Measurements from ENCODE around the gene PHTF1. TPM values are rescaled to one million over a fixed set of nuclear protein-coding genes. Genes with fewer than 3 reads are reported as not detected.
A peak's percentile ranks its signal among the peaks of the same experiment; 100 is the strongest.

PHTF1 gene
- total RNA-seq, 1 donor from 2014 or later, result 39.8 TPM

DNA sequence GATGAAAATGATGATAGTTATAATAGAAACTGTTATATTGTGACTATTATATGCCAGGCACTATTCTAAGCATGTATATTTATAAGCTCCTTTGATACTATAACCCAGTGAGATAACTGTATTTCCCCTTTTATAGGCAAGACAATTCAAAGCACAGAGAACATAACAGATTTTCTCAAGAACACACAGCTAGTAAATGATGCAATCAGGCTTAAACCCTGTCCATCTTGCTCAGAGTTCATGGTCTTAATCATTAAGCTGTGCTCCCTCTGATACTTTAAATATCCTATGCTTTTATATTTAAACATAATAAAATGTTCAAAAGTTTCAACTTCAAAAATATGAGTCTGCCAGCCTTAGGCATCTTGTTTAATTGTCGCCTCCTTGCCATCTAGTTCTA is 88.6 kb downstream of the PHTF1 start:
- no peak for DNase-seq (ENCODE audit: low read depth, low spot score)

GRCh38 chr1:113669988-113670387 is 89.3 kb downstream of the PHTF1 start:
- DNase-seq (ENCODE audit: low read depth, low spot score), result no peak

- DNase-seq (ENCODE audit: low read depth, low spot score), result no peak
These were observed 93.2 kb downstream of the PHTF1 start for GRCh38 chr1:113666126-113666525.

DNA sequence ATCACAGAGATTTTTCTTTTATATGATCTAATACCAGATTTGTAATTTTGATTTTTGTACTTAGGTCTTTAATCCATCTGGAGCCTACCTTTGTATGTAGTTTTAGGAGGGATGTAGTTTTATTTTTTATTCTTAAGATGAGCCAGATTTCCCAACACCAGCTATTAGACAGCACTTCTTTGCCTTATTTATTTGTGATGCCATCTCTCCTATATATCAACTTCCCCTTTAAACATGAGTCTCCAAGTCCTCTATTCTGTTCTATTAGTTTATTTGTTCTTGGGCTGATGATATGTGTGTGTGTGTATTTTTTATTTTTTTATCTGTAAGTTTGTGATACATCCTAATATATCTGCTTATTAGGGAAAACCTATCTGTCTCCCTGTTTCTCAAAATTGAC is 94.2 kb downstream of the PHTF1 start:
- no peak for DNase-seq (ENCODE audit: low read depth, low spot score)

GRCh38 chr1:113663165-113663951 is 95.9 kb downstream of the PHTF1 start:
- DNase-seq (ENCODE audit: low read depth, low spot score), result no peak

DNA sequence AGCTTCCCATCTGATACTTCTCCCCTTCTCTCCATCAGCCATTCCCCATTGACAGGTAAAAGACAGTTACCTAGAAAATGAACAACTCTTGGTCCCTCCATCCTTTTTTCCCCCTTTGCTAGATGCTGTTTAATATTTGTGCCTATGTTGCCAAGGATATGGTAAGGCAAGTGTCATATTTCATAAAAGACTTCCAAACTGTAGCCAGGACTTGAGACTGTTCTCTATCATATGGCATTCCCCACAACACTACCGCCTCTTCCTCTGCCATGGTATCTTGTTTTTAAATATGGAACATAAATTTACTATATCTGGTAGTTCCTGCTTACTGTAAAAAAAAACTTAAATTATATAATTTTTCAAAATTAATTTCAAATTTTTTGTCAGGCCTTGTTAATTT is 97.2 kb downstream of the PHTF1 start:
- DNase-seq (ENCODE audit: low read depth, low spot score), result no peak

DNA sequence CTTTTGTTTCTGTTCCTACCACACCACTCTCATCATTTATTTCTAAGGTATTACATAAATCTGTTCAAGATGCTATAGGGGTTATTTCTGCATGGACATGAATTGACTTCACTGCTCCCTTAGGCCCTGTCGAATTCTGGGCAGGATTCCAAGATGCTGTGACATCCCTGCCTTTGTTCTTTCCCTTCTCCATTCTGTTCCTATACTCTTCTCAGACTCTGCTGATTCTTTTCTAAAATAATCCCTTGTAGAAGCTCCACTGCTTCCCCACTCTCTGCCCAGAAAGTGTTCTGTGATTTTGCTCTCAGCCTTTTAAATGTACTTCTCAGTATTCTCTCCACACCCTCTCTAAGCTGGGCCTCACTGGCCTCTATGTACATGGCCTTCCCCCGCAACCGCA is 99.2 kb downstream of the PHTF1 start:
- no peak for DNase-seq (ENCODE audit: low read depth, low spot score)

- DNase-seq (ENCODE audit: low read depth, low spot score), result no peak
These were observed 99.7 kb downstream of the PHTF1 start for GRCh38 chr1:113659556-113659955.

DNA sequence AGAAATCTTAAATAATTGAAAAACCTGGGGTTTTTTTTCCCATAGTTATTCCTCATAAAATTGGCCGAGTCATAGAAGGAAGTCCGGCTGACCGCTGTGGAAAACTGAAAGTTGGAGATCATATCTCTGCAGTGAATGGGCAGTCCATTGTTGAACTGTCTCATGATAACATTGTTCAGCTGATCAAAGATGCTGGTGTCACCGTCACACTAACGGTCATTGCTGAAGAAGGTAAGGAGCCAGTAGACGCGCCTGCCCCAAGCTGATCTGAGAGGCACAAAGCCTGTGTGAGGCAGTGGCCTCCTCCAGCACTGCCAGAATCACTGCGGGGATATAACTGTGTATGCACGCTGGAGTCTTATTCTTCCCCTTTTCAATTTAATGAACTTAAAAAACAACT is 100.3 kb downstream of the PHTF1 start:
- DNase-seq (ENCODE audit: low read depth, low spot score), result peak; percentile 52

- DNase-seq (ENCODE audit: low read depth, low spot score), result no peak
These were observed 101.7 kb downstream of the PHTF1 start for GRCh38 chr1:113657556-113658063.

- no peak for DNase-seq (ENCODE audit: low read depth, low spot score)
These were observed 102.2 kb downstream of the PHTF1 start for GRCh38 chr1:113657126-113657525.

DNA sequence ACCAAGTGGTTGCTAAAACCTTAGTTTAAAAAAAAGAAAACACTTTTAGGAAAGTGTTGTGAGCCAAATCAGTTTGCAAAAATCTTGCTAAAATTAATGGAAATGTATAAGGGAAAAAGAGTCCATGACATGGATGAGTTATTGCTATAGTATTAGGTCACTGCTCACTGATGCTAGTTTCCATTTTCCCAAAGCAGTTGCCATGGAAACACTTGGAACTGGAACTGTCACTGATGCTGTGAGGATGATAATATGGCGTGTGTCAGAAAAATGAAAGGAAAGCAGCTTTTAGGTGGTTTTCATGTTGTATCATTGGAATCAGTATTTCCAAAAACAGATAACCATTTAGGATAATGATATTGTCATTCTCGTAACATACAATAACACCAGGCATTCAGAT is 104.4 kb downstream of the PHTF1 start:
- DNase-seq (ENCODE audit: low read depth, low spot score), result no peak

- no peak for DNase-seq (ENCODE audit: low read depth, low spot score)
These were observed 105.5 kb downstream of the PHTF1 start for GRCh38 chr1:113653741-113654140.

DNA sequence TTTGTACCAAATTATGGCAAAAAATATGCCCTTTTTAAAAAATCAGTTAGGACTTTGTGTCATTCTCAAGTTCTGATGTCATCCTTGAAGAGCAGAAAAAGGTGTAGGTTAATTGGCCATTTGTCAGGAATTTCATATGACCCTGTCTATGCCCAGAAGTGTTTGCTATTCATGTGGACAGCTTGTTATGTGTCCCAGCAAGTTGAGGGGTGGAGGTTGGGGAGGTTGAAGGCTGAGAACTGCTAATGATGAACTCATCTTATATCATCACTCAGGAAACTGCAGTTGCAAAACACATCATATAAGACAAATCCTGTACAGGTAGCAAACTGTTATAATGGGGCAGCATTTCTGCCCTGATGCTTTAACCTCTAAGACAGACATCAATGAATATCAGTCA is 106.5 kb downstream of the PHTF1 start:
- DNase-seq (ENCODE audit: low read depth, low spot score), result no peak

GRCh38 chr1:113648478-113648877 is 110.8 kb downstream of the PHTF1 start:
- DNase-seq (ENCODE audit: low read depth, low spot score), result no peak

DNA sequence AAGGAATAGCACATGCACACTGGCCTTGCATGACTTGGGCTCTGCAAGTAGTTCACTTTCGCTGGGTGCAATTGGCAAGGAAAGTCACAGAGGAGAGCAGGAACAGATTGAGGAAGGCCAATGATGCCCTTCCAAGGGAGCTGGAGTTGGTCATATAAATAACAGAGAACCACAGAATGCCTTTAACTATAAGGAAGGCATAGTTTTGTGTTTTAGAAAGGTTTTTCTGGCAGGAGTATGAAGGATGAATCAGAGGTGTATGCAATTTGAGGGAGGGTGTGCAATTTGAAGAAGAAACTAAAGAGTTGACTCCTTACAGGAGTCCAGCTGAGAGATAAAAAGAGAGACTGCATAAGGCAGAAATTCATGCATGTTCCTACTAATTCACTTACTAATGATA is 112.1 kb downstream of the PHTF1 start:
- no peak for DNase-seq (ENCODE audit: low read depth, low spot score)

Other genes starting within 250 kb of the PHTF1 start
- gene RSBN1, start 53.0 kb upstream of the PHTF1 start, total RNA-seq, result 9.1 and 11.9 TPM in 2 replicates
- gene PTPN22, start 112.2 kb upstream of the PHTF1 start, total RNA-seq, result 0.63 and 3.2 TPM in 2 replicates
- 0.11 and 0.26 TPM in 2 replicates for gene BCL2L15, start 128.1 kb upstream of the PHTF1 start, total RNA-seq
- gene AP4B1, start 145.3 kb upstream of the PHTF1 start, total RNA-seq, result 25.1 and 29.3 TPM in 2 replicates
- gene DCLRE1B, start 145.8 kb upstream of the PHTF1 start, total RNA-seq, result 3.4 and 3.9 TPM in 2 replicates
- 34.8 and 42.7 TPM in 2 replicates for gene HIPK1, start 169.8 kb upstream of the PHTF1 start, total RNA-seq
- gene OLFML3, start 220.0 kb upstream of the PHTF1 start, total RNA-seq, result 0.78 and 0.86 TPM in 2 replicates

All from pulmonary artery endothelial cell (primary cell).